Tibial artery (tissue), 4 donors: ENCODE data around the gene PATL2.
"Not testable (repeated sequence)": the region's sequence is repeated elsewhere in the genome, so short reads cannot be mapped to it uniquely, and the experiment has no call there.

Experiments
- DNase-seq, 2 donors: peaks; one replicate each; pipeline ENCODE4 v3.0.0-alpha.2; 2019
- H3K27ac ChIP-seq, 2 donors: fragments of 200-600 bp; sonication (generic) in 1 of 2; 1 replicate in 1 of 2; 2 replicates in 1 of 2; pipeline ENCODE4 v1.5.1; 2018 to 2019; ENCODE audit warnings: mild to moderate bottlenecking in 1 of 2
- H3K27me3 ChIP-seq, 2 donors: fragments of 200-600 bp; sonication (generic) in 1 of 2; one replicate each; pipeline versions ENCODE4 v1.5.1 to v1.6.0; 2016 to 2019
- H3K36me3 ChIP-seq, 3 donors: fragments of 200-600 bp; sonication (generic) in 2 of 3; one replicate each; pipeline ENCODE4 v1.5.1; 2016 to 2019; ENCODE audit warnings: mild to moderate bottlenecking in 2 of 3
- H3K4me1 ChIP-seq, 4 donors: fragments of 200-600 bp; sonication (generic) in 2 of 4; 1 replicate in 3 of 4; 2 replicates in 1 of 4; pipeline ENCODE4 v1.5.1; 2016 to 2019
- H3K4me3 ChIP-seq, 2 donors: fragments of 200-600 bp; sonication (generic) in 1 of 2; 1 replicate in 1 of 2; 2 replicates in 1 of 2; pipeline ENCODE4 v1.5.1; 2018 to 2019; ENCODE audit warnings: mild to moderate bottlenecking in 2 of 2
- H3K9me3 ChIP-seq, 3 donors: fragments of 200-600 bp; sonication (generic) in 1 of 3; one replicate each; pipeline ENCODE4 v1.5.1; 2016 to 2019
- CTCF ChIP-seq, 2 experiments: fragments of 200-600 bp in 1 of 2; fragments of 450-650 bp in 1 of 2; IDR thresholded peaks; one replicate each; pipeline ENCODE4 v1.5.1; 2017 to 2019; ENCODE audit warnings: antibody characterized with exemption in 2 of 2, mild to moderate bottlenecking in 1 of 2, moderate library complexity in 1 of 2
- intact Hi-C: fragments of 100-400 bp; cut with DNase I; formaldehyde crosslinking; loops from one replicate; pipeline ENCODE4 v1.15.0; 2023; ENCODE audit warnings: low total_unique reads

PATL2 gene

GRCh38 chr15:44711096-44711742 is at the start of gene PATL2, which contains the start of gene B2M:
Gene PATL2 (minus strand): TSS chr15:44711323. CDS start chr15:44676490, 34,833 bp downstream.
Gene B2M (plus strand): TSS chr15:44711517. CDS start chr15:44711547, 30 bp downstream.
- no peaks in the 10 kb centered on the region for H3K27me3 ChIP-seq
- peak within 1 kb of the TSS; percentile 97 to 99 for H3K27ac ChIP-seq
- H3K4me1 ChIP-seq = peaks cover 0 to 20% (median 6%) of the 10 kb centered on the region in 4 donors
- peak; percentile 96 to 98 for DNase-seq
- no peak for TF ChIP-seq CTCF (IDR thresholded peaks at IDR 0.05)
- H3K36me3 ChIP-seq = peaks cover 11 to 12% (median 12%) of the 10 kb centered on the region in 3 donors
- intact Hi-C loops = loop anchor here (1.0 kb wide), 1 partner anchor 17 kb away; no protein-coding TSS in a partner anchor
- peak within 1 kb of the TSS; percentile 86 to 98 for H3K4me3 ChIP-seq
- no peaks in the 10 kb centered on the region for H3K9me3 ChIP-seq

GRCh38 chr15:44753345-44753744 is 42.2 kb upstream of the PATL2 start:
- Histone ChIP-seq H3K27me3 (no peaks in the 10 kb centered on the region), H3K27ac (no peak overlapping the region), H3K4me1 (no peaks in the 10 kb centered on the region), H3K36me3 (no peaks in the 10 kb centered on the region), H3K9me3 (peaks cover 0 to 5% (median 0%) of the 10 kb centered on the region in 3 donors), H3K4me3 (no peak overlapping the region)
- intact Hi-C loops = no loop called here
- TF ChIP-seq CTCF (IDR thresholded peaks at IDR 0.05) = no peak
- no peak for DNase-seq

GRCh38 chr15:44743454-44743853 is 32.3 kb upstream of the PATL2 start:
- H3K36me3 ChIP-seq, H3K27me3 ChIP-seq, H3K27ac ChIP-seq, intact Hi-C loops, H3K9me3 ChIP-seq, DNase-seq, H3K4me1 ChIP-seq, H3K4me3 ChIP-seq: not testable (repeated sequence)

- not testable (repeated sequence) for H3K27me3 ChIP-seq, H3K4me3 ChIP-seq, H3K36me3 ChIP-seq, H3K27ac ChIP-seq, DNase-seq, H3K9me3 ChIP-seq
- peaks cover 0 to 15% (median 5%) of the 10 kb centered on the region in 4 donors for H3K4me1 ChIP-seq
- intact Hi-C loops = loop anchor here (5.0 kb wide), 1 partner anchor 77 kb away; the partner anchor contains the start of gene SPG11
These were observed 28.2 kb upstream of the PATL2 start for GRCh38 chr15:44739222-44739847.

GRCh38 chr15:44738340-44738984 is 27.3 kb upstream of the PATL2 start:
- TF ChIP-seq CTCF (IDR thresholded peaks at IDR 0.05) = peak; percentile 69 to 73
- intact Hi-C loops = loop anchor here (5.0 kb wide), 1 partner anchor 76 kb away; the partner anchor contains the start of gene SPG11
- Histone ChIP-seq H3K36me3 (no peaks in the 10 kb centered on the region), H3K9me3 (no peaks in the 10 kb centered on the region), H3K27ac (no peak overlapping the region), H3K4me1 (peaks cover 0 to 15% (median 5%) of the 10 kb centered on the region in 4 donors), H3K4me3 (no peak overlapping the region), H3K27me3 (no peaks in the 10 kb centered on the region)
- DNase-seq = no peak

- H3K9me3 ChIP-seq = no peaks in the 10 kb centered on the region
- no peak for DNase-seq
- H3K27me3 ChIP-seq = no peaks in the 10 kb centered on the region
- intact Hi-C loops = loop anchor here (5.0 kb wide), 1 partner anchor 74 kb away; the partner anchor contains the start of gene SPG11
- no peaks in the 10 kb centered on the region for H3K36me3 ChIP-seq
- TF ChIP-seq CTCF (IDR thresholded peaks at IDR 0.05) = no peak
- no peak within 1 kb of the TSS for H3K4me3 ChIP-seq
- H3K4me1 ChIP-seq = peaks cover 0 to 15% (median 5%) of the 10 kb centered on the region in 4 donors
- peak within 1 kb of the TSS; percentile 66 to 71 for H3K27ac ChIP-seq
These were observed 25.1 kb upstream of the PATL2 start, which contains the start of gene TRIM69 for GRCh38 chr15:44736181-44736765. Gene TRIM69 (plus strand): TSS chr15:44736528. CDS start chr15:44736705, 177 bp downstream.
